Hippocampal formation (tissue), 2 donors: ENCODE data around the gene SLC38A11.

Source experiments
- DNase-seq, 2 donors: peaks; one replicate each; lab custom pipeline; 2025; lab: John Stamatoyannopoulos, UW

SLC38A11 gene

DNA sequence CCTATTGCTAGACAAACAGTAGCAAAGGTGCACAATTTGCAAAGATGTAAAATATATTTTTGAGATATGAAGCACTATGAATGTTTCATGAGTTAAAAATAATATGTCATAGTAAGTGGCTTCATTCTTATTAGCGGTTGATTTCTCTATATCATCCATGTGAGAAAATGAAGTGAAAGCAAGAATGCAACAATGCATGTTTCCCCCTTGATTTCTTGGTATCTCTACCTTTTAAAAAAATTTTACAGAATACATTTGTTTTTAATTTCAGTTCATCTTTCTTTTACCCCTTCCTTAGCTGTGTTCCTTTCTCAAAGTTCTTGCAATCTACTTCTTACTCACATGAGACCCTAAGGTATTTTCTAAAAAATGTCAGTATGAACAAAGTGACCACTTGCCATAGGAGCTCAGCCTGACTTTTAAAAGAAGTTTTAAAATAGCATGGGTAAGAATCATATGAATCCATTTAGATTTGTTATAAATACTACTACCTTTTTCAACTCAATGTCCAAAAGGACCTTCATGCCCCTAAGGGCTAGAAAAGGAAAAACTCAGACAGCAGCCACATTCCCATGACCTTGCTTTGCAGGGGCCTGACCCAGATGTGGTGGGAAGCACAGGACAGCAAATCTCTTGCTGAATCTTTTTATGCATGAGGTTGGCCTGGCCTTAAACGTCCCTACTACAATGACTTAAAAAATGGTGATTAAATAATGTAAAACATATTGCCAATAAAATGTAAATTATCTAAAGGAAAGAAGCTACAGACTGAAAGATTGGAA is 14.8 kb upstream of the SLC38A11 start:
- no peak for DNase-seq

DNA sequence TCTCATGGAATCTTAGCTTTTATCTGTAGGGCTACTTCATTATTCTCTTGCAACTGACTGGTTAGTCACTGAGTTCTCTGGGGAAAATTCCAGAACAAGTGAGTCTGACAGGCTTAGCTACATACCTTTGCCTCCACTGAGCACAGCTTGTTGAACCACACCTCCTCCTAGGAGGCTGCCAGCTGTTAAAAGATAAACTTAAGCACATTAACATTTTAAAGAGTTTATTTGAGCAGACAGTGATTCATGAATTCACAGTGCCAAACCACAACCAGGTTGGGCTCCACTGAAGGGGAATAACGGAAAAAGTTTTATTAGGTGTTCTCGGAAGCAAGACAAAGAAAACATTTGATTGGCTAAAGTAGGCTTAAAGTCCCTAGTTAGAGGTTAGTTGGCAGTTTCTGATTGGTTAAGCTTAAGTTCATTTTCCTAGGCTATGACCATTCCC is 12.5 kb upstream of the SLC38A11 start:
- DNase-seq: no peak

DNA sequence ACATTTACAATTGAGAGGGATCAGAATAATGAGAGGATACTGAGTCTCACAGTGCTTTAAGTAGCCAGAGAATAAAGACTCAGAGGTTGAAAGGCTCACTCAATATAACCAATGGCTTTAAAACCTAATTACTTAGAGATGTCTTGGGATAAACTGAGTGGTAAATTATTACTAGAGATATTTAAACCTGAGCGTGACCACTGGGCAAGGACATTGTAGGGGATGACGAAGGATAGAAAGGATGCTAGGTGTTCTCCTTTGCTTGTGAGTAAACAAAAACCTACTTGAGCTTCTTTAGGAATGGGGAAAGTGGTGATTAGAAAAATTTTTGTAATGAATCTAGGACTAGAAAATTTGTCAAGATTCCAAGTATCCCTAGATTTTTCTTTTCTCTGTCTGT is 12.0 kb upstream of the SLC38A11 start:
- DNase-seq: no peak

DNA sequence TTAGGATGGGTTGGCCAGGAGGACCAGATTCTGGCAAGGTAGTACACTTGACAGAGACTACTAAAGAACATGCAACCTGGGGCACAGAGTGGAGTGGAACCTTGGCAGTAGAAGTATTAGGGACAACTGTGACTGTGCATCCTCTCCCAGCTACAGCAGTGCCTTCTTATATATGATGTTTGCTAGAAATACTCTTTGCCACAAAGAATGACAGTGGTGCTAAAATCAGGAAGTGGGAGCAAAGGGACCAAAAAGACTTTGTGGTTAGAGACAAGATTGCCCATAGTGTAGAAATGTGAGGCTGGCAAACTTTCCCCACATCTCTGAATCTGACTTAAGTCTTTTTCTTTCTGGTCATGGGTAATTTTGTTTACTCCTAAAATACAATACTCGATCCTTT is 9.4 kb upstream of the SLC38A11 start:
- no peak for DNase-seq

DNA sequence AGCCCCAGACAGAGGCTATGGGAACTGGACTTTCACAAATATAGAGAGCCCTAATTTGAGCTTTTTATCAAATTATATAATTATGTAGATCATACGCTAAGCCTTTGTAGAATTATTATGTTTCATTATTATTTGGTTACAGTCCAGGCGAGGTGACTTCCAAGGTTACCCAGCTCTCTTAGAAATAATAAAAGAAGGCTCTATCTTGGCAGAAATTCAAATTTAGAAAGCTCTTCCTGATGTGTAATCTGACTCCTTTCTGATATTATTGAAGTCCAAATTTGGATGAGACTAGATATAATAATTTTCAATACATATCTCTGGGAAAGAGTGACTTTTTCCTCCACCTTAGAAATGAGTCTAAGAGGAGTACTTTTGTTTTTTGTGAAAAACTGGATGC is 4.8 kb upstream of the SLC38A11 start:
- DNase-seq: no peak

DNA sequence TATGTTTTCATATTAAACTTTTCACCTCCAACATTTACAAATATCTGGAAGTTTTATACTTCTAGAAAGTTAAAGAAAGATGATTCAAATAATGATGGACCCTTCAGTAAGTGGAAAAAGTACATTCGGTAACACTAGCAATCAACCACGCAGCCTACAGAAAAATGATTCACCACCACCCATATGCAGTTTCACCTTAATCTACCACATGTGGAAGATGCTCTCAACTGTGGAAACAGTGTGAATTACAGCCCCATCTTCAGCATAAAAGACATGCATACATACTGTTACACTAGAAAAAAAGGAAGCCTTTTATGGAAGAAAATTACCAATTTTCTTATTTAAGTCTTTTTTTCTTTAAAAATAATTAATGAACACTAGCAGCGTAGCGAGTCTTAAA is 1.1 kb downstream of the SLC38A11 start:
- DNase-seq: no peak

DNA sequence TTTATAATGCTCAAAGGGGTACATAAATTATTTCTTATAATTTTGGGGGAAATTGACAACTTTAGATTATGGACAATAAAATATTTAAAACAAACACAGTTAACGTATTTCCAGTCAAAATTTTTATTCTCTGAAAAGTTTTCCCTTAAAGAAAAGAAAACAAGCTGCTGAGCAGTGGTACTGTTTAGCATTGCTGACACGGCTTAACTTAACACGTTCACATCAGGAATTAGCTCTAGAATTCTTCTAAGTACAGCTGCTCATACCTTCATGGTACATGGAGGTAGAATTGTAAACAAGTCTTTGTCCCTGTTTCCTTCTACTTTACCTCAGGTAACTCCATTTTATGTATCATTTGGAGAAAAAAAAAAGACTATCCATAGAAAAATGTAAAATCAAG is 2.0 kb downstream of the SLC38A11 start:
- no peak for DNase-seq

DNA sequence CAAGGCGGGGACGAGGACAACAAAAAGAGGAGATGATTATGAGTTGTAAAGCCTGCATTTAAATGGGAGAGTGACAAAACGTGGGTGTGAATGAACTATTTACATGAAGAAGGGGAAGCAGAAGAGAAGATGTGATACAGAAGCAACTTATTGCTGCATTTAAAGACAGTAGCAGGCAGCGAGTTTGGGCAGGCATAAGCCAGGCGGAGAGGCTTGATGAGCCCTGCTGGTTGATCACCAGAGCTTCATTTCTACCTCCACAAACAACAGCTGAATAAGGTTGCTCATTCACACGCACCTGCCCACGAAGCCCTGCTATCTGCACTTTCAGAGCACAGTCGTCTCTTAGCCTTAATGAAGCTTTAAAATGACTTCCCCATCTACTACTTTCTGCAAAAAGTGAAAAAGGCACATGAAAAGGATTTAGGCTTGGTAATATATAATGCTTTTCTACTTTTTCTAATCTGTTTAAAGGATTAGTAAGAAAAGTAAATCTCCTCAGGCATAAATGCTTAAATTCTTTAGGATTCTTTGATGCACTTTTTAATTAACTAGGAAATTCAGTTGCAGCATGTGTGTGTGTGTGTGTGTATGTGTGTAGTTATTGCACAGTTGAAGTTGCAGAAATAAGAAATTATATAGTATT is 3.1 kb downstream of the SLC38A11 start:
- no peak for DNase-seq

DNA sequence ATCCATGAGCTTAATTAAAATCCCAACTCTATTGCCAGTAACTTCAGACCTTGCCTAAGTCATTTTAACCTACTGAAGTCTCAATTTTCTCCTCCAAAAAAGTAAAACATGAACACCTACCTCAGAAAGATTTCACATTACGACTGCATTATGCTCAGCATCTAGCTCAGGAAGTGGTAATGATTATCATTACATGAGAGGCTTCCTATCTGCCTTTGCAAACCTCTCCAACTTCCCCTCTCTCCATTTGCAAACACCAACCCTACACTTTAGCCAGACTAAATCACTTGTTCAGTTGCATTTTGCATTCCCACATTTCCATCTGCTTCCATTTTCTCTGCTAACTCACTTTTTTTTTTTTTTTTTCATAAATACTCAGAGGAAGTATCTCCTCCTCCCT is 6.8 kb downstream of the SLC38A11 start:
- DNase-seq: no peak

DNA sequence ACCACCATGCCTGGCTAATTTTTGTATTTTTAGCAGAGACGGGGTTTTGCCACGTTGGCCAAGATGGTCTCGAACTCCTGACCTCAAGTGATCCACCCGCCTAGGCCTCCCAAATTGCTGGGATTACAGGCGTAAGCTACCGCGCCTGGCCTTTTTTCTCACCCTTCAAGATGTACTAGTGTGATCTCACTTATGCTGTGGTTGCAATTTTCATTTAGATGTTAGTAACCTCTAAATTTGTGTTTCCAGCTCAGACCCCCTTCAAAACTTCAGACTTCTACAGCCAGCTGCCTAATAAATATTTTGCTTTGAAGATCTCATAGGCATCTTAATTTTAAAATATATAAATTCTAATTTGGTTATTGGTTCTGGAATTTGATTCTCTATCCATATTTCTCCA is 8.0 kb downstream of the SLC38A11 start:
- DNase-seq: no peak

DNA sequence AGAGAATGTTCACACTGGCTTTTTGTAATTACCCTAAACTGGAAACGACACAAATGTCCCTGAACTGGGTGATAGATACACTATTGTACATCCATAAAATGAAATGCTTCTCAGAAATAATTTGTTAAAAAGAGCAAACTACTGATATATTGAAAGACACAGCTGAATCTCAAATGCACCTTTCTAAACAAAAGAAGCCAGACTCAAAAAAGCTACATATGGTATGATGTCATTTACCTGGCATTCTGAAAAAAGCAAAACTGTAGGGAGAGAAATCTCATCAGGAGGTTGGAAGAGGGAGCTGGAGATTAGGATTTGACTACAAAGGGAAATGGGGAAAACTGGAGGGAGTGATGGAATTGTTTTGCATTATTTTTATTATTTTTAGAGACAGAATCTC is 12.0 kb downstream of the SLC38A11 start:
- no peak for DNase-seq

DNA sequence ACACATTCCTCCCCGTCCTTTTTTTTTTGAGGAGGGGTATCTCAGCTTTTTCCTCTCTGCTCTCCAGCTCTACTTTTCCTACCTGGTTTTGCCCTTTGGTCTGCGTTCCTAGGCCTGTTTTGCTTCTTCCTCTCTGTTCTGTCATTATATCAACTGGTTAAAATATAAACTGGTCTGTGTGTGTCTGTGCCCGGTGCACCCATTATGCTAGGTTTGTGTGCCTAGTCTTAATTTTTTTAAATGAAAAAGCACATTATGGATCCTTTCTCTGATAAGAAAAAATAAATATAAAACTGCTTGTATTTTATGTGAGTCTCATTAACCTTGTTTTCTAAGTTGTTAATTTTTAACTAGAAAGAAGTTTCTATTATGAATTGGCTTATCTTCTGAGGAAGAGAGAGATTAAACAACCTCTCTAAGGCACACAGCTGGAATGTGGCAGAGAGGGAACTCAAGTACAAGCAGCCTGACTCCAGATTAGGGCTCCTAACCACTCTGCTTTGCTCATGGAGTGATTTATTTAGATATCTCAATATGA is 17.4 kb downstream of the SLC38A11 start:
- no peak for DNase-seq

DNA sequence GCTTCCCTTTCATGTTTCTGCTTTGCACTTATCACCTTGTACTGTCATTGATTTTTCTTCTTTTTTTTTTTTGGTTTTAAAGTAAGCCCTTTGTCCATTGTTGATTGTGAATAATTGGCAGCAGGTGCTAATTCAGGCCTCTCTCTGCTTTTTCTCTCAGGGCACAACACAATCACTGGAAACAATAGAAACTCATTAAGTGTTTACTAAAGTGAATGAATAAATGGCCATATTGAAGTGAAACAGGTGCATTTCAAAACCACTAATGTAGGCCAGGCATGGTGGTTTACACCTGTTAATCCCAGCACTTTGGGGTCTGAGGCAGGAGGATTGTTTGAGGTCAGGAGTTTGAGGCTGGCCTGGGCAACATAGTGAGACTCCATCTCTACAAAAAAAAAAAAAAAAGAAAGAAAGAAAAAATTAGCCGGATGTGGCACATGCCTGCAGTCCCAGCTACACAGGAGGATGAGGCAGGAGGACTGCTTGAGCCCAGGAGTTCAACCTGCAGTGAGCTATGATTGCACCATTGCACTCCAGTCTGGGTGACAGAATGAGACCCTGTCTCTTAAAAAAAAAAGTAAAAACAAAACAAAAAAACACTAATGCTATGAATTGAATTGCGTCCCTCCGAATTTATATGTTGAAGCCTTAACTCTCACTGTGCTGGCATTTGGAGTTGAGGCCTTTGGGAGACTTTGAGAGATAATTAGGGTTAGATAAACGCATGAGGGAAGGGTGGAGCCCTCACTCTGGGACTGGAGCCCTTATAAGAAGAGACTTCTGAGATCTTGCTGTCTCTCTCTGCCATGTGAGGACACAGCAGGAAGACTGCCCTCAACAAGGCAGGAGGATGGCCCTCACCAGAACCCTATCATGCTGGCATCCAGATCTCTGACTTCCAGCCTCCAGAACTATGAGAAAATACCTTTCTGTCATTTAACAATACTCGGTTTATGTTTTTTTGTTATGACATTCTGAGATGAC is 19.9 kb downstream of the SLC38A11 start:
- DNase-seq: no peak

DNA sequence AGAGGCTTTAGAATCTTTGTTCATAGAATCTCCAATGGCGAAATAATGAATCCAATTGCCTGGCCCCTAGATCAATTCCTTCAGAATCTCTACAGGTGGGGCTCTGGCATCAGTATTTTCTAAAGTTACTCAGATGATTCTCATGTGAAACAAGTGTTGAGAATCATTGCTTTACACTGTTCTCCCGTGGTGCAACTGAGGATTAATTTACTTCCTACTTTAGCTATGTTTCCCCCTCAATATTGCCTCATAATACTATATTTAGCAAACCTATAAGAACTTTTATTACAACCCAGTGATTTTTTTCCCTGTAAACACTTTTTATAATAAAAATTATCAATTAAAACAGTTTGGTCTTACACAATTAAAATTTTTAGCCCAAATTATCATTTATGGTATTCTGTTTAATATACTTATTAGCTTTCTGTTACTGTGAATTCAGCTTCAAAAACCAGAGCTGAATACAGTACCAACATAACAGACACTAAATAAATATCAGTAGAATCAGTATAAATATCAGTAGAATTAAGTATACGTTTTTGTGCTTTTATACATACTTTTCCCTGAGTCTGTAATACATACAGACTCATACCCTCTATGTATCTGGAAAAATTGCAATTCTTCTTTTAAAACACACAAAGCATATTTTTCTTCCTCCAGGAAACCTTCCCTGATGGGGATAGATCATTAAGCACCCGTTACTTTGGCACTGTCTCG is 20.8 kb downstream of the SLC38A11 start:
- no peak for DNase-seq

DNA sequence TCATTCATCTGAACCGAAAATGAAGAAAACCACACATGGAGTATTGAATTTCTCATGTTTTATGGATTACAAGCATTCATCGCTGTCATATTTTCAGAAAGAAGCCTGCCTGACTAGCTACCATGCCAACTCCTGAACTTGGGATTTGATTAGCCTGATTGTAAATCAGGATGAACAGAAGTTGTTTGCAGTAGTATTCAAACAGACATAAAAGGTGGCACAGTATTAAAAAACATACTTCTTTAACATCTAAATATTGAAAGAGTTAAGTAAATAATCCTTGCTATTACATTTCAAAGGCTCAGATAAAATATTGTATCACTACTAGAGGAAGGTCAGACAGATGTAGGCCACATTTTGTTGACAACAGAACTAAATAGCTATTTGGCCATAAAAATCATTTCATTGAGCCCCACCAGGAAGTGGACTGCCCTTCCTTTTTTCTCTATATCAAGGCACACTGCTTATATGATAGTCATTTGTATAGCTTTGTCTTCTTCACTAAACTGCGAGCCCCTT is 21.6 kb downstream of the SLC38A11 start:
- DNase-seq: no peak

DNA sequence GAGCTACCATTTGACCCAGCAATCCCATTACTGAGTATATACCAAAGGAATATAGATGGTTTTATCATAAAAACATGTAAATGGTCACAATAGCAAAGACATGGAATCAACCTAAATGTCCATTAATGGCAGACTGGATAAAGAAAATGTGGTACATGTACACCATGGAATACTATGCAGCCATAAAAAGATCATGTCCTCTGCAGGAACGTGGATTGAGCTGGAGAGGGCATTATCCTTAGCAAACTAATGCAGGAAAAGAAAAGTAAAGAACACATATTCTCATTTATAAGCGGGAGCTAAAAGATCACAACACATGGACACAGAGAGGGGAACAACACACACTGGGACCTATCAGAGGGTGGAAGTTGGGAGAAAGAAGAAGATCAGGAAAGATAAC is 22.9 kb downstream of the SLC38A11 start:
- DNase-seq: no peak

DNA sequence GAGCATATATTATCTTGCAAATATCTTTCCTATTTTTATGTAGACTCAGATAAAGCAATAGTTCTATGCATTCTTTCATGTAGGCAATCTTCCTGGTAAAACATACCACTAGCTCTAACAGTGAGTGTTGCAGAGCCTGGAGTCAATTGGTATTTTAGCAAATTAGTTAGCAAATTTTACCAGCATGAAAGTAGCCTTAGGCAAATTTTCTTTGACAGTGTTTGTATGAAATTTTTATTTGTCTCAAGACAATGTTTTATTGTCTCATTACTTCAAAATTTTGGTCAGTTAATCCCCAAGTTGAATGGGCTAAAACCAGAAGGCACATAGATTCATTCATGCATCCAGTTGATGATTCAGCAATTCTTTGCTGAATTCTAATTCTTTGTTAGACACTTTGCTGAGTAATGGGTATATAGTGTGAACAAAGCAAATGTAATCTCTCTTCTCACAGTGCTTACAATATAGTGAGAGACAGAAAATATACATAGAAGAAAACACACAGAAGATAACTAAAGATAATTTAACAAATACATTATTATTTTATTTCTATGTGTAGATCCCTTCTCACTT is 27.1 kb downstream of the SLC38A11 start:
- no peak for DNase-seq

DNA sequence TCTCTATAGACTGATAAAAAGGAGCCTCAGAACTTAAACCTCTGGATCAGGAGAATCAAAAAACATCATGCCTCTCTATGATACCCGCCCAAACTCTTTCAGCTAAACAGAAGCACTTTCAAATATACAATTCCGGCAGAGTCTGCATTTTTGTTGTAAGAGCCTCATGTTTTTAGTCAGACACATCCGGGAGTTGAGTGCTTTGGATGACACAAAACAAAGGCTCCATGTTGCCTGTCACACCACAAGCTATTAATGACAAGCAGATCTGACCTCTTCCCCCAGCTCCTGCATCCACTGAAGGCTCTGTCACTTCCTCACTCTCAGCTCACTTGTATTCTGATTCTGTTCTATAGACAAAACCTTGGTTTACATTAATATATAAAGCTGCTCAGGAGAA is 33.2 kb downstream of the SLC38A11 start:
- no peak for DNase-seq

DNA sequence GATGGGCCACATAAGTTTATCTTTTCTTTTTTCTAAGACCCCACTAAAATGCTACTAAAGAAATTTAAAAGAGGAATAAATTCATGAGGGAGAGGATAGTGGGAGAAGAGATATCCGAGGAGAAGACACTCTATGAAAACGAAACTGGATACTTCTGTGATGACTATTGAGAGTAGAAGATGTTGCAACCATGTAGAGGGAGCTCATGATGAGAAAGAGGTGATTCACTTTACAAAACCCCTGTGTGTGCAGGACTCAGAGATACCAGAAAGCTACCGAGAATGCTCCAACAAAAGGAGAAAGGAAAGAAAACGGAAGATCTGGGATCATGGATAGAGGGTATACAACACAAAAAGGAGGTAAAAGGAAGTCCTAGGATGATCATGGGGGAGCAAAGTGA is 34.9 kb downstream of the SLC38A11 start:
- DNase-seq: no peak

DNA sequence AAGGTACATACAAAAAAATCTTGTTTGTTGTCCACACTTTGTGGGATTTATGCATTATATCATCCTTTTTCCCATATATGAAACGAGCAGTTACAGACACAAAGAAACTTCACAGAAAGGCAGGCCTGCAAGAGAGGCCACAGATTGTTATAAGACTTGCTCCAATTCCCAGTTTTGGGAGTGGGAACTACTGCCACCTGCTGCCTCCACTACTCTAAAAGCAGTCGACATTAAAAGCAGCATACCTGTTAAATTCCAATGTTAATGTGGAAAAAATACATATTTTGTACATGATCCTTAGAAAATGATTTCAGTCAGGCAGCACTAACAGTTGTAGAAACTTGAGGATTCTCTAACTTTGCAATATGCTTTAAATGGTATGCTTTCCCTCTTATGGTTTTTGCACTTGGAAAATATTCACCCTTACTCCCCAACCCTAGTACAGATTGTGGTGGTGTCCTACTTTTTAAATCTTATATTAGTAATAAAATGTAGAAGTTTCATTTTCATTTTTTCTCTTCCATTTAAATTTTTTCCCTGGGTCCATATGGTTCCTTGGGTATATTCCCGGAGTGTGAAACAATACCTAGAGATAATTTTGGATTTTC is 37.9 kb downstream of the SLC38A11 start:
- DNase-seq: peak in 1 of 2 donors; percentile 20

DNA sequence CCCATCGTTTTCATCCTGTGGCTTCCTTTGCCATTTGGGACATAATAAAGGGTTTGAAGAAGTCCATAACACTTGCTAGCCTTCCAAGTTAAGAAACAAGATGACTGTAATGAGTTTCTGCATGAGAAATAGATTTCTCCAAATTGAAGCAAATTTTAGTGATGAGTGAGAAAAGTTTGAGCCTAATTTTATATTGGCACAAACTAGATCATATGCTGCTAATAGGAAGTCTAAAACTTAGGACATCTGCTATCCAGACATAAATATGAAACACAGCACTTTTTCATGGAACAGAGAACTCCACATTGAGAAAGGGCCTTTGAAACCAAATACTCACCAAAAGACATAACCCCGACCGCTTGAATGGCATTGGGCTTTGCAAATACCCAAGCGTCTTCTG is 39.8 kb downstream of the SLC38A11 start:
- DNase-seq: no peak
